ENCODE data around the gene RAP1GAP2.
"Not testable (repeated sequence)": the region's sequence is repeated elsewhere in the genome, so short reads cannot be mapped to it uniquely, and the experiment has no call there.

Gene RAP1GAP2

DNA sequence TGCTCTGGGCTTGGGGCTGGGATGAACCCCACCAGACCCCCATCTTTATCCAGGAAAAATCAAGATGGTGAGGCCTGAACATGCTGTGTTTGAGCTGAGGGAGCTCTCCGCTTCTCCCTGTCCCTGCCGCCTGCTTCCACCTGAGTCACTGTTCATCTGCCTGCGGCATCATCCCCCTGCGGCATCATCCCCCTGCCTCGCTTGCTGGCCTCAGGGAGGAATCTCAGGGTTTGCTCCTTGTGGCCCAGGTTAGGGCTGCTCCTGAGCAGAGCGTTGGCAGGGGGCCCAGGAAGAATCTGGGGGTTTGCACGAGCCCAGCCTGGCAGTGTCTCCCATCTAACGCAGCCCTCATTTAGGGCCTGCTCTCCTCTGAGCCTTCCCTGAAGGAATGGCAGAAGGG is 11.4 kb upstream of the RAP1GAP2 start:
- FAIRE-seq = no peak
- no peak for DNase-seq (ENCODE audit: extremely low spot score, insufficient read length, low read depth)

DNA sequence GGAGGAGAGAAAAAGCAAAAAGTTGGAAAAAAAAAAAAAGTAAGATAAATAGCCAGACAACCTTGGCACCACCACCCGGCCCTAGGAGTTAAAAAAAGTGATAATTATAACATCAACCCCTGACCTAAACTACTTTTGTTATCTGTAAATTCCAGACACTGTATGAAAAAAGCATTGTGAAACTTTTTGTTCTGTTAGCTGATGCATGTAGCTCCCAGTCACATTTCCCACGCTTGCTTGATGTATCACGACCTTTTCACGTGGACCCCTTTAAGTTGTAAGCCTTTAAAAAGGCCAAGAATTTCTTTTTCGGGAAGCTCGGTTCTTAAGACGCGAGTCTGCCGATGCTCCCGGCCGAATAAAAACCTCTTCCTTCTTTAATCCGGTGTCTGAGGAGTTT is 10.9 kb upstream of the RAP1GAP2 start:
- DNase-seq (ENCODE audit: extremely low spot score, insufficient read length, low read depth); FAIRE-seq: not testable (repeated sequence)

DNA sequence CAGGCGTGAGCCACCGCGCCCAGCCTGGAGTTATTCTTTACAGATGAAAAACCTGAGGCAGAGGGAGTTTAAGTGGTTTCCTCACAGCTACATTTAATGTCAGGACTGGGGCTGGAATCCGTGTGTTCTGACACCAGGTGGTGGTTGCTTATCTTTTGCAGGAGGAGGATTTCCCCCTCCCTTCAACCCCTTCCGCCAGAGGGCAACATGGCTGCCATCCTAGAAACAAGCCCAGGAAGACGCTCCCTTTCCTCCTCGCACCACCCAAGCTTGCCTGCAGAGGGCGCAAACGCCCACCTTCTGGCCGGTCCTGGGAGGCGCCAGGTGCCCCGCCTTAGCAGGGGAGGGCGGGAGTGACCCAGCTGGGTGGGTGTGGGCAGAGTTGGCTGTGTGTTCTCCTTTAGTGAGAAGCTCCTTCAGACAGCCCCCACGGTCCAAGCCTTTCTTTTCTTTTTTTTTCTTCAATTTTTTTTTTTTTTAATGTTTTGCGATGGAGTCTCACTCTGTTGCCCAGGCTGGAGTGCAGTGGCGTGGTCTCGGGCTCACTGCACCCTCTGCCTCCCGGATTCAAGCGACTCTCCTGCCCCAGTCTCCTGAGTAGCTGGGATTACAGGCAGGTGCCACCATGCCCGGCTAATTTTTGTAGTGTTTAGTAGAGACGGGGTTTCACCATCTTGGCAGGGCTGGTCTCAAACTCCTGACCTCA is 9.9 kb upstream of the RAP1GAP2 start:
- DNase-seq (ENCODE audit: extremely low spot score, insufficient read length, low read depth) (peak; percentile 80), FAIRE-seq (peak; percentile 89)

DNA sequence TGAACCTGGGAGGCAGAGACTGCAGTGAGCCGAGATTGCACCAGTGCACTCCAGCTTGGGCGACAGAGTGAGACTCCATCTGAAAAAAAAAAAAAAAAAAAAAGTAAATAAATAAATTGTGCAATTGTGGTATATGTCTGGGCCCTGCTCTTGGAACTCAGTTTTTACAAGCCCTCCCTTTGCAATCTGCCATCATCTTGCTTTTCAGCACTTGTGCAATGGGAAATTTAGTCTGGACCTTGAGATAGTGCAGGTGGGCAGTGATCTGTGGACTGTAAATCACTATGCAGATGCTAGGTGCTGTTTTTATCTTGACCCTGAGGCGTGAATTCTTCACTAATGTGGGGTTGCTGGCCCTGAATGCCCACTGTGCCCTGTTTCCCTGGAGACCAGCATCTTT is 6.5 kb upstream of the RAP1GAP2 start:
- DNase-seq (ENCODE audit: extremely low spot score, insufficient read length, low read depth) (no peak), FAIRE-seq (no peak)

DNA sequence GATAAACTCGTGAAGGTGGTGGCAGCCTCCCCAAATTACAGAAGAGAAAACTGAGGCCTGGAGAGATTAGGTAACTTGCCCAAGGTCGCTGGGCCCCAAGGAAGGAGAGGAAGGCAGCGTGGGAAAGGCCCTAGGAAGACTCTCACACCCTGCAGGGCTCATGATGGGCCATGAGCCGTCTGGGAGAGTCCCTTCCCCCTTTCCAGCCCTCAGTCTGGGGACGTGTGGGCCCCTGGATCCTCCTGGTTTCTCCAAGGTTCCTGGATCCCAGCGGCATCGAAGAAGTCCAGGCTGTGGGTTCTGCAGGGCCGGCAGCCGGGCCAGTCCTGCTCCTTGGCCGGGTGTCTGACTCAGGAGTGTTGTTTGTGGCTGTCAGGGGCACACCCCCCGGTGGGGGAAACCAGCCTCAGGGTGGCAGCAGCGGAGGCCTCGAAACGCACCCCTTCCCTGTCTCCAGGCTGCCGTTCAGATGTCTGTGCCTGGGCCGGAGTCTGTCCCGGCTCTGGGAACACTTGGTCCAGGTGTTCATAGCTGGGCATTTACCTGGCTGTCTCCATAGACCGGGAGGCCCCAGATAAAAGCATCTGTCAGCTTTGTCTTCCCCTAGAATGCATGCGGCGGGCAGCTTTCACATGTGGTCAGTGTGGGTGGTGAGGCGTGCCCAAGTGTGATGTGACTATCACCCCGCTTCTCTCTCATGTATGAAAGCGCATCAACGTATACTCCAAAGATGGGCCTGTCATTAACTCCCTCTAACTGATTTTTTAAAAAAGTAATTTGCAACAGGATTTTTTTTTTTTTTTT is 3.7 kb upstream of the RAP1GAP2 start:
- FAIRE-seq = peak; percentile 73

DNA sequence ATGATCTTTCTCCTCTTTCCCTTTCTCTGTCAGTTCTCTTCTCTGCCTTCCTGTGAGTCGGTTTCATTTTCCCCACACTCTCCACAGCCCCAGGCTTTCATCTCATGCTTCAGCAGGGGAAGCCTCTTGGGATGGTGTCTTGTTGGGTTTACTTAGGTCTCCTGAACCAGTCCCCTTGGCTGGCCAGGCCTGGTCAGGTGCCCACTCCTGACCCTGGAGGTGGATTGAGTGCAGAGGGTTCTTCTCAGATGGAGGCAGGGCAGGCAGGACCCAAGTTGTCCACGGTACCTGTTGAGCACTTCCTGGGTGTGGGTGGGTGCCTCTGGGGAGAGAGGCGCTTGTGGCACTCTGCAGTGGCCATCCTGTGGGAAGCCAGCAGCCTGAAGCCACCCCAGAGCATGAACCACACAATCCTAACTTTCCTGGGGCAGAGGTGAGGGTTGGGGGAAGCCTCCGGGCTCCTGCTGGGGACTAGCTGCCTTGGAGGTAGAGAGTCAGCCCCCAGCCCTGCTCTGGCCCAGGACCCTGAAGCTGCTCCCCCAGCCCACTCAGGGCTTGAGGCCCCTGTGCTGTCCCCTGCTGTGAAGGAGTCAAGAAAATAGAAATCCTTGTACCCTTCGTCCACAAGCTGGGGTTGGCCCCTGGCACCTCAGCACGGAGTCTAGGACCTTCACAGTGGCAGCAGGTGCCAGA is 2.0 kb upstream of the RAP1GAP2 start:
- FAIRE-seq (no peak), DNase-seq (ENCODE audit: extremely low spot score, insufficient read length, low read depth) (no peak)

More for the DNA sequence above, 3.7 kb upstream of the RAP1GAP2 start:
- no peak for DNase-seq (ENCODE audit: extremely low spot score, insufficient read length, low read depth)

DNA sequence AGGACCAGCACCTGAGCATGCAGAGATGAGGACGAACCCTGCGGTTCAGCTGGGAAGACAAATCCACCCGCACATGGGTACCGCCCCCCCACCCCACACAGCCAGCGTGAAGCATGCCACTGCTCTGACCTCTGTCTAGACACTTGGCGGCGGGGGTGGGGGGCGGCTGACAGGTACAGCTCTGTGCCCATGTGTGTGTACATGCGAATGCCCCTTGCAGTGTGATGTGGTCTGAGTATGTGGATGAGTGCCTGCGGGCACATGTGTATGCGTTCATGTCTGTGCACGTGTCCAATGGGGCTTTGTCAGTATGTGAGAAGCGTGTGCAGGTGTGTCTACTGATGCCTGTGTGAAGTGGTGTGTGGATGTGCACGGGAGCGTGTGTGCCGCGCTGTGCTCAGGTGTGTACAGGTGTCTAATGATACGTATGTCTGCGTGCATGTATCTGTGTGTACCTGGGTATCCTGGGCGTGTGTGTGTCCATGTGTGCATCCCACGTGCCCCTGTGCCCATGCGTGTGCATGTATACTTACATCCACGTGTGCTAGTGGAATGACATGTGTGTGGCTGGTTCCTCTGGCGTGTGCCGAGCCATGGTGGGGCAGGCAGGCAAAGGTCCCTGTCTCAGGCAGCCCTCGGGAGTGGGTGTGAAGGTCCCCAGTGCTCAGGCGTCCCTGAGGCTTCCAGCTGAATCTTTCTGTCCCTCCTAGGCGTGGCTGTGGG is 636 bp upstream of the RAP1GAP2 start:
- FAIRE-seq (no peak), DNase-seq (ENCODE audit: extremely low spot score, insufficient read length, low read depth) (no peak)

DNA sequence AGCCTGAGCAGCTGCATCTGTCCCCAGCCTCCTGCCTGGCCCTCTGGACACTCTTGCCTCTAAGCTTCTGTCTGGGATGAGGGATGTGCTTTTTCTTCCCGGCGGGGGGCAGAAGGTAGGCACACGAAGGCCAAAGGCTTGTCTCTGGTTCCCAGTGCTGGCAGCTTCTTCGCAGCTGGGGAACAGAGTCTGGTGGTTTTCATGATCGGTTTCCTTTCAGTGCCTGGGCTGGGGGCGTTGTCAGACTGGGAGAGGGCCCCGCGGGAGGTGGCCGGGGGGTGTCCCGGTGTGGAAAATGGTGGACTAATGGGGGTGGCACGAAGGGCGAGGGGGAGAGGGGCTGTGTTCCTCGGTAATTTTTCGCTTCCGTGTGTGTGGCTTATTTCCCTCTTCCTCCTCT is 988 bp downstream of the RAP1GAP2 start:
- FAIRE-seq = no peak

DNA sequence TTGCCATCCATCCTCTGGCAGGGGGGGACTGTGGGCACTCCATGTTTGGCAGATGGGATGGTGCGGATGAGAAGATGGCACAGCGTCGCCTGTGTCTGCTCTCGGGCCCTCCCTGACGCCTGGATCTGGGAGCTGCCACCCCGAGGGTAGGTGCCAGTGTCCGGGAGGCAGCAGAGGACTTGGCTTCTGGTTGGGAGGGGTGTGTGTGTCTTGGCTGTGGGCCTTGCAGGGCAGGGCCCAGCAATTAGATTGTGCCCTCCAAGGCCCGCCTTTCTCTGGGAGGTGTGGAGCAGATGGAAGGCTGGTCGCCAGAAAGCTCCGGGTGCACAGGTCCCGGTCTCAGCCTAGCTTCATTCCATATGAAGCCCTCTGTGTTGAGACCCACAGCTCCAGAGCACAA is 1.4 kb downstream of the RAP1GAP2 start:
- no peak for DNase-seq (ENCODE audit: extremely low spot score, insufficient read length, low read depth)
- FAIRE-seq = no peak

More for the DNA sequence above, 988 bp downstream of the RAP1GAP2 start:
- DNase-seq (ENCODE audit: extremely low spot score, insufficient read length, low read depth) = no peak

DNA sequence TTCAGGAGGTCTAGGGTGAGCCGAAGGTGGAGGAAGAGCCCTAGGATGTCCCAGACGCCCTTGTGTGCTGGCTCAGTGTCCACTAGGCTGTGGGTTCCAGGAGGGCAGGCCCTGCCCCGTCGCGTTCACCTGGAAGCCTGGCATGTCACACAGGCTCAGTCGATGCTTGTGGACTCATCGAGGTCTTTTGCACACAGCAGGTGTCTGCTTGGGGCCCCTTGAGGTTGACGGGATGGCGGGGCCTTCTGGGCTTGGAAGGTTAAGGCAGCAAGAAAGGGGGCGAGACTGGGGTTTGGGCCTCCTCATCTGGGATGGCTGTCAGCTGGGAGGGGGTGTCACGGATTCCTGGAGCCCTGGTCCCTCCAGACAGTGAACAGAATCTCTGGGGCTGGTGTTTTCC is 1.9 kb downstream of the RAP1GAP2 start:
- DNase-seq (ENCODE audit: extremely low spot score, insufficient read length, low read depth) (no peak), FAIRE-seq (no peak)

DNA sequence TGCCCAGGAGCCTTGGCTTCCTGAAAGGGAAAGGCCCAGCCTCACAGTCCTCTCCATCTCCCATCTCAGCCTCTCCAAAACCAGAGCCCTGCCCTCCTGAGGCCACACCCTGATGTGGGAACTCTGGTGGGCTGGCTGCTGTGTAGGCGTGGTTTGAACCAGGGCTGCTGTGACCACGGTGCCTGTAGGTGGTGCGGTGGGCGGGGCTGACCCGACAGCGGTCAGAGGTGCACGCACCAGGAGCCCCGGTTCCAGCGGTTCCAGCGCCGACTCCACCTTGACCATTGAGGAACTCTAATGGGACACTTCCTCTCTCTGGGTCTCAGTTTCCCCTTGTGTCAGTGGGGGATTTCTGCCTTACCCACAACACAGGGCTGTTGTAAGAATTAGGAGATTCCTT is 2.4 kb downstream of the RAP1GAP2 start:
- DNase-seq (ENCODE audit: extremely low spot score, insufficient read length, low read depth) = no peak

DNA sequence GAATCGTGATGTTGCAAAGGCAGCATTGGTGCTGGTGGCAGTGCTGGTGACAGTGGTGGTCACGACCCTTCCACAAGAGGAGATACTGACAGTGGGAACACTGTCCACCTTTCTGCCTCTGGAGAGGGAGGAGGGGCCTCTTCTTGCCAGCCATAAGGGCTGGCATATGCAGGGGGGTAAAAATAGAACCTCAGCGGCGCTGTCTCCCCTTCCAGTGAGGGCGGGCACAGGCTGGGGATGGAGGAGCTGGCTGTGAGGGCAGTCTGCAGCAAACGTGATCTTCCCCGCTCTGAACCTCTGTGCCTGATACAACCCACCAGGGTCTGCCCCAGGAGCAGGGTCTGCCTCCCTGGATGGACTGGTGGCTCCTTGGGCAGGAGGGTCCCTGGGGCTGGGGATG is 3.4 kb downstream of the RAP1GAP2 start:
- DNase-seq (ENCODE audit: extremely low spot score, insufficient read length, low read depth) (no peak), FAIRE-seq (no peak)

More for the DNA sequence above, 2.4 kb downstream of the RAP1GAP2 start:
- no peak for FAIRE-seq

DNA sequence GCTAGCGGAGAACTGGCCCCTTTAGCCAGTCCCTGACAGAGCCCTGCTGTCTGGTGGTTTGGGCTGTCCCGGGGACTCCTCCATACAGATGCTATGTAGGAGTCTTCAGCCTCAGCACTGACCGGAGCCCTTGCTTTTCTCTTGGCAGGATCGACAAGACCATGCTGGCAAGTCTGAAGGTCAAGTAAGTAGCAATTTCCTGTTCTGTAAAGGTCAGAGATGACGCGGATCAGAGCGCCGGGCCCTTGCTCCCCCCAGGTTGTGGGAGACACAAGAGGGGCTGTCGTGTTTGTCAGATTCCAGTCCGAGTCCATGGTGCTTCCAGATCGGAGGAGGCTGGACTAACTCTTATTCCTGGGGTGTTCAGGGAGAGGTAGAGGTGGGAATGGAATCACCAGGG is 4.1 kb downstream of the RAP1GAP2 start:
- FAIRE-seq (no peak), DNase-seq (ENCODE audit: extremely low spot score, insufficient read length, low read depth) (no peak)

DNA sequence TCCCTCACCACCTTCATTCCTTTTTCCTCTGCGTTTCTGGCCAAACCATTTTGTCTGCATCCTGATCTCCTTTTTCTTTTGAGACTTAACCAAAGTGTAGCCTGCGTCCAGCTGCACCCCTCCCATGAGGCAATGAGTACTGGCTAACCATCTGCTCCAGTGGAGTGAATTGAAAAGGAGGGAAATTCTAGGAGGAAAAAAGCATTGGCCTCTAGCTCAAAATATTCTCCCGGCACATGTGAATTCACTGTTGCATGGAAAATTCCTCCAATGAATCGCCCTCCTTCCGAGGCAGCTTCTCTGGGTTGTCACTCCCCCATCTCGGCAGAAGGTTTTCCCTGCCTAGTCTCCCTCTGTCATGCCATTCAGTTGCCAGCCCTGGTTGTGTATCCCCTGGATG is 5.6 kb downstream of the RAP1GAP2 start:
- no peak for FAIRE-seq

DNA sequence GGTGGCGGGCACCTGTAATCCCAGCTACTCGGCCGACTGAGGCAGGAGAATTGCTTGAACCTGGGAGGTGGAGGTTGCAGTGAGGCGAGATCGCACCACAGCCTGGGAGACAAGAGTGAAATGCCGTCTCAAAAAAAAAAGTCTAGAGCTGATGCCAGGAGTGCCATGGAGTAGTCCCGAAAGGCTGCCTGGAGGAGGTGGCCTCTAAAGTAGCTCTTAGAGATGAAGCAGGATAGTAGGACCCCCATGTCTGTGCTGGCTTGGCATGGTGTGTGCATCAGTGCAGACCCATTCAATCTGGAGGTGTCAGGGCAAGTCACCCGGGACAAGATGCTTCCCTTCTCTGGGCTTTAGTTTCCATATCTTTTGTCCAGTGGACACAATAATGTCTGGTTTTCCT is 6.3 kb downstream of the RAP1GAP2 start:
- FAIRE-seq (no peak), DNase-seq (ENCODE audit: extremely low spot score, insufficient read length, low read depth) (no peak)

More for the DNA sequence above, 5.6 kb downstream of the RAP1GAP2 start:
- no peak for DNase-seq (ENCODE audit: extremely low spot score, insufficient read length, low read depth)

DNA sequence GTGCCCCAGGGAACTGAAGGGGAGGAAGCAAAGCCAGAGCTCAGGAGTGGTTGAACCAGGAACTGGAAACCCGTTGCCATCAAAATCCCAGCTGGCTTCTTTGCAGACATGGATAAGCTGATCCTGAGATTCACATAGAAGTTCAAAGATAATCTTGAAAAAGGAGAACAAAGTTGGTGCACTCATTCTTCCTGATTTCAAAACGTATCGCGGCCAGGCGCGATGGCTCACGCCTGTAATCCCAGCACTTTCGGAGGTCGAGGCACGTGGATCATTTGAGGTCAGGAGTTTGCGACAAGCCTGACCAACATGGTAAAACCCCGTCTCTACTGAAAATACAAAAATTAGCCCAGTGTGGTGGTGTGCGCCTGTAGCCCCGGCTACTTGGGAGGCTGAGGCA is 7.1 kb downstream of the RAP1GAP2 start:
- no peak for FAIRE-seq
- DNase-seq (ENCODE audit: extremely low spot score, insufficient read length, low read depth) = no peak

DNA sequence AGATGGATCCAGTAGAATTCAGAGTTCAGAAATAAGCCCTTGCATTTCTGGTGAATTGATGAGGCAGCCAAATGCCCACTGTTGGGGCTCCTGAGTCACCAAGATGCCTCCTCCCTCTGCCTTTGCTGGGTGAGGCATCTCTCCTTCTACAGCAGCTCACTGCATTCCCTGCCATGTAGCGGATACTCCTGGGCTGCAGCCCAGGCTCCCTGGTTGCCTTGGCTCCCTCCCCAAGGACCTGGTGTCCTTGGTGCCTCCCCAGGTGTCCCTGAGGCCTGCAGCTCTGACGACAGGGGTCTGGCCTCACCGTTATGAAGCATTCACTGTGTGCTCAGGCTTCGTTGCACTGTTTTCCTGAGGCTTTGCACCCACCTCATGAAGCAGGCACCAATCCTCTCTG is 7.7 kb downstream of the RAP1GAP2 start:
- DNase-seq (ENCODE audit: extremely low spot score, insufficient read length, low read depth) (no peak), FAIRE-seq (no peak)

DNA sequence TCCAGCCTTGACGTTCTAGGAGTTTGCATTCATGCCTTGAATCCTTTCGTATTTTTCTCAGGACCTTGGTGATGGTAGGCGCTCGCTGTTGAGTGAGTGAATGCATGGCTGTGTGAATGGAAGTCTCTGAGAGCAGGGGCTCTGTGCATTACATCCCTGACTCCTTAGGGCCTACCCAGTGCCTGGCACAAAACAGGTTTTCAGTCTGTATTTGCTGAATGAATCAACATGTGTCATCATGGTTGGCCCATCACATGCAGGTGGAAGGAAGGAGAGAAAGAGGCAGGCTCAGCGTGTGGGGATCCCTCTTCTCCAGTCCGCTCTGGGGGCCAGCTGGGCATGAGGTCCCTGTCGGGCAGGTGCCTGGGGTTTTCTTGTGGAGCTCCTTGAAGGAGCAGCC is 8.7 kb downstream of the RAP1GAP2 start:
- FAIRE-seq = no peak
- no peak for DNase-seq (ENCODE audit: extremely low spot score, insufficient read length, low read depth)

DNA sequence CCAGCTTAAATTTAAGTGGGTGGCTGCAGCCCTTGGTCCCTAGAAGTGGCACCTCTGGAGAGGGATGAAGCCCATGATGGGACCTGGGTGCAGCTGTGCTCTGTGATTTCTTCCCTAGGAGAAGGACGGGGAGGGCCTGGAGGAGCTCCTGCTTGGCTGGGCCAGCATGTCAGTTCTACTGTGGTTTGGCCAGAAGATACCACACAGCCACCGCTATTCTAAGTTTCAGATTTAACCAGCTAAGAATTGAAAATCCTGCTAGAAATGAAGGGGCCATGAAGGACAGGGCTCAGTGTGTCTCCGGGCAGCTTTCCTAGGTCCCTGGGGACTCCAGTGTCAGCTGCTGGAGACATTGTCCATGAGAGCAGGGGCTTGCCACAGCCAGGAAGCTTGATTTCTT is 9.7 kb downstream of the RAP1GAP2 start:
- FAIRE-seq (no peak), DNase-seq (ENCODE audit: extremely low spot score, insufficient read length, low read depth) (no peak)
